NCI-H187 treated with DMSO at 0.1 percent for 48 hours (cell line): ENCODE results near the gene SPDYE3.
"Not testable (repeated sequence)": the region's sequence is repeated elsewhere in the genome, so short reads cannot be mapped to it uniquely, and the experiment has no call there.

Experiments
- DNase-seq: peaks from one replicate; lab custom pipeline; 2025; lab: John Stamatoyannopoulos, UW

The SPDYE3 gene

DNA sequence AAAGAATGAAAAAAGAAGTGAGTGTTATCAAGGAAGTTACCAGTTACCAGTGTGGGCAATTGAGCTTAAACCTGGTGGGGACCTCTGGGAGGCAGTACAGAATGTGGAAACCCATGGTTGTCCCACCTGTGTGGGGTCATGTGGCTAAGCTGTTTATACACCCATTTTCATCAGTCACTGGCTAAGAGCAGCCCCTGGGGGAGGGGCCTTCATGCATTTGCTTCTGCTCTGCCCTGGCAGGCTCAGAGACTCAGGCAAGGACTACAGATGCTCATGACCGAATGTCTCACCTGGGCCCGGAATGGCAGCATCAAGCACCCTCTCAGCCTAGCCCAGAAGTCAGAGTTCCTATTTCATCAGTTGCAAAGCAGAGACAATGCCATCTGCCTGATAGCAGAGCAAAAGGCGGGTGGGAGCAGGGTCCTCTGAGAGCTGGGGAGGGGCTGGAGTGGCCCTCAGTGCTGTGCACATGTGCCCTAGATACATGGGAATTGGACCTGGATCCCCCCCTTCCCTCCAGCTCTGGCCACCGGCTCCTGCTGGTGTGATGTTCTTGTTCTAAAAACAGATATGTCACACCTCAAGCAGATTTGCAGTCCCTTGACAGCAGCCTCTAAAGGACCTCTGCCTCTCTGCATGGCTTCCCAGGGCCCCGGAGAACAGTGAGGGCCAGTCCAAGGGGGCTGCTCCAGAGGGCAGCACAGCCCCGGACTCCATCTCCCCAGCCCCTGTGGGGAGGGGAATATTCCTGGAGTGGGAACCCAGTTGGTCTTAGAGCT is 20.1 kb upstream of the SPDYE3 start:
- not testable (repeated sequence) for DNase-seq

DNA sequence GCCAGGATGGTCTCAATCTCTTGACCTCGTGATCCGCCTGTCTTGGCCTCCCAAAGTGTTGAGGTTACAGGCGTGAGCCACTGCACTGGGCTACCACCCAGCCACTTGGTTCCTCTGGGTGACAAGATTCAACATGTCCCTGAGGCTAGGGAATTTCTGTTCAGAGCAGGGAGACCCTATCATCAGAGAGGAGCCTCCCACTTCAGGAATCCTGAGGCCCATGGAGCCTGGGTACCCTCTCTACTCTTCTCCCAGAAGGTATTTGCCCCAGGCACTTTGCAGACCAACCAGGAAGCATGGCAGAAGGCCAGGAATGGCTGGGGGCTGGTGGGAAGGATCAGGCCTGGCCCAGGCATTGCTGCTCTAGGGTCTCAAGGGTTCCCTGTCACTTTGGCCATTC is 19.2 kb upstream of the SPDYE3 start:
- not testable (repeated sequence) for DNase-seq

DNA sequence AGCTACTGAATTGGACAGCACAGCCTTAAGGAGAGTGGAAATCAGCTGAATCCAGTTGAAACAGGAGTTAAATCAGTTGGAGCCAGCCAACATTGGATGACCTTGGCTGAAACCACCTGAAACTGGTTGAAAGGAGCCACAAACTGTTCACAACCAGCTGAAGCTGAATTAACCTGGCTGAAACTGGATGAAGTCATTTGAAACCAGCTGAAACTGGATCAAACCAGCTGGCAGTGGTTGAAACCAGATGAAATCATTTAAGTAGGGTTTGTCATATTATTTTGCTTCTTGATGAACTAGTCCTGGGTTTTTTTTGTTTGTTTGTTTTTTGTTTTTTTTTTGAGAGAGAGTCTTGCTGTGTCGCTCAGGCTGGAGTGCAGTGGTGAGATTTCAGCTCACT is 15.3 kb upstream of the SPDYE3 start:
- not testable (repeated sequence) for DNase-seq

DNA sequence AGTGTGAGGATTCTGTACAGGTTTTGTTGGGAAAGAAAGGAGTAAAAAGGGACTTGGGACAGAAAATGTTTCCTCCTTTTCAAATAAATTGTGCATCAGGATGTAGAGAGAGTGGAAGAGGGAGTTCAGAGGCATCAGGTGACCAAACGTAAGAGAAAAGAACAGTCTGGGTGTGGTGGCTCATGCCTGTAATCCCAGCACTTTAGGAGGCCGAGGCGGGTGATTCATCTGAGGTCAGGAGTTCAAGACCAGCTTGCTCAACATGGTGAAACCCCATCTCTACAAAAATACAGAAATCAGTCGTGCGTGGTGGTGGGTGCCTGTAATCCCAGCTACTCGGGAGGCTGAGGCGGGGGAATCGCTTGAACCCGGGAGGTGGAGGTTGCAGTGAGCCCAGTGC is 12.2 kb upstream of the SPDYE3 start:
- not testable (repeated sequence) for DNase-seq

DNA sequence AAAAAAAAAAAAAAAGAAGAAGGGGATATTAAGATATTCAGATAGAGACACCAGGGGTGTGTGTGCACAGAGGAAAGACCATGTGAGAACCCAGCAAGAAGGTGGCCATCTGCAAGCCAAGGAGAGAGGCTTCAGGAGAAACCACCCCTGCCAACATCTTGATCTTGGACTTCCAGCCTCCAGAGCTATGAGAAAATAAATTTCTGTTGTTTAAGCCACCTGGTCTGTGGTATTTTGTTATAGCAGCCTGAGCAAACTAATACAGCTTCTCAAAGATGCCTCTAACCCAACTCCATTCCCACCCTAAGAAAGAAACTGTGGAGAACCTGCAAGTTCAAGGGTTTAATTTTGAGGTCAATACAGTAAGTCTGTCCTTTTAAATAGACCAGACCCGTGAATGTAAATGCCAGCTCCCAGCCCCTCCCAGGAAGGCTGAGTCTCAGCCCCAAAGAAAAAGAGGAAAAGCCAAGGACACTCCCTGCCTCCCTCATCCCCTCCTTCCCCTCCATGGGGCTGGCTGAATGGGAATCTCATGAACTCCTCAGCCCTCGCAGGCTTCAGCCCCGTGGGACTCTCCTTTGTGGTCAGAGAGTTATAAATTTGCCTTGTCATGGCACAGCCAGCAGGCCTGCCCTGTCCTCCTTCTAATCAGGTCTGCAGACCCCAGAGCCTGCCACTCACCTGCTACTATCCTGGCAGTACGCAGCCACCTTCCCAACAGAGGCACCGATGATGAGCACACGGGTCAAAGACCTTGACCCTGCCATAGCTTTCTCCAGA is 9.5 kb upstream of the SPDYE3 start:
- DNase-seq, result not testable (repeated sequence)

DNA sequence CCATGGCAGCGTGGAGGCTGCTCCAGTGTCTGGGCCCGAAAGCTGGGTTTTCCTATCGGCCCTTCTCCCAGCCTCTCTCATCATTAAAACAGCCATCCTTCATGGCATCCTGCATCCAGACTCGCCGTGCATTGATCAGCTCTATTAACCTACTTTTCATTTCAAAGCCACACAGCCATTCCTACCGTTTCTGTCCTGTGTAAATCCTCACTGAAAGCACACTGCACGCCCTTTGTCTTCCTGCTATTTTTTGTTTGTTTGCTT is 8.9 kb upstream of the SPDYE3 start:
- DNase-seq, result not testable (repeated sequence)

DNA sequence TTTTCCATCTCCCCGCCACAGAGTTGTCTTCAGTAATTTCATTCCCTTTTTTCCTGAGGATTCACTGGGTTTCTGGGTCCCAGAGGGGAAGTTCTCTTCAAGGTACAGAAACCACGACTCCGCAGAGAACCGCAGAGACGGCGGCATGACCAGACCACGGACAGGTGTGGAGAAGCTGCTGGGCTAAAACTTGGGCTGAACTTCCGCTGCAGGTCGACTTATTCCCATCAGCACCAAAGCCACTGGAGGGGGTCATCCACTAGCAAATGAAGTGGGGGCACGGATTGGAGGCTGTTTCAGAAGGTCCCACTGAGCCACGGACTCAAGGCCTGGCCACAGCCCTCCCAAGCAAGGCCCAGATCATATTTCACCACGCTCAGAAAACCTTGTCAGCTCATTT is 3.0 kb upstream of the SPDYE3 start:
- DNase-seq, result not testable (repeated sequence)

DNA sequence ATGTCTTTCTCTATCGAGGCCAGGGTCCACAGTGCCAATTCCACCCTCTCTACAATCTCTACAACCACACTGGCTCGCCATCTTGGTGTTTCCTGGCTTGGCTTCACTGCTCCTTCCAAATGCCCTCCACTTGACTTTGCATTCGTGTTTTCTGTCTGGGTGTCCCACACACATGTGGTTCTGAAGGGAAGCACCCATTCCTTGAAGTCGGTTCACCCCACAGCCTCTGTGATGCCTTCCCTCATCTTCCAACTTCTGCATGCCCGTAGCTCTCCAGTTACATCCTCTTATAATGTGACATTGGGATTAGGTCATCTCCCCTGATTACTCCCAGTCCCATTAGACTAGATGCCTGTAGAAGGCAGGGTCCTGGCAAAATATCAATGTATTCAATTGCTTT is 10.8 kb downstream of the SPDYE3 start:
- DNase-seq, result not testable (repeated sequence)

DNA sequence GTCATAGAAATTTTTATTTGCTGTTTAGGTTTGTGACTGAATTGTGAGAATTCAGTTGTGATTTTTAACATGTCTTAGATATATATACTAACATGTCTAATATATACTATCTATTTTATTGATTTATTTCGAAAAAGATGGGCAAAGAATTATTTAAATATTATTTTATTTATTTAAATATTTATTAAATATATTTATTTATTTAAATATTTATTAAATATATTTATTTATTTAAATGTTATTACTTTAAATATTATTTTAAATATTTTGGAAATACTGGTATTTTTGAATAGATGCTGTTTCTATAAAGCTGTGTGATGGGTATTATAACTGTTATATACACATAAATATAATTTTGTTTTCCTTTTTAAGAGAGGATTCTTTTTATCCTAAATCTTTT is 14.1 kb downstream of the SPDYE3 start:
- not testable (repeated sequence) for DNase-seq

DNA sequence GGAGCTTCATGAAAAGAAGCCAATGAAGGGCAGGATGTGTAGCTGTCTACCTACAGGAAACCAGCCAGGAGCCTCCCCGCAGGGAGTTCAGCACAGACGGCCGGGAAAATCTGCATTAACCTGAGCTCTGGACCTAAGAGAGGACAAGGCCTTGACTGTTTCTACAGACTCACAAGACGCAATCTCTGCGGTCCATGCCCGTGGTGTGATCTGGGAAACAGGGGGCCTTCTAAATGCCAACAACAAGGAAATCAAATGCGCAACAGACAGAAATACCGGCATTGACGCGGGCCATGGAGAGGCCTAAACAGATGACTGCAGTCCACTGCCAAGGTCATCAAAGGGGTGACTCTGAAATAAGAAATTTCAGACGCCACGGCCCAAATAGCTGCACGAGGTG is 16.7 kb downstream of the SPDYE3 start:
- not testable (repeated sequence) for DNase-seq

DNA sequence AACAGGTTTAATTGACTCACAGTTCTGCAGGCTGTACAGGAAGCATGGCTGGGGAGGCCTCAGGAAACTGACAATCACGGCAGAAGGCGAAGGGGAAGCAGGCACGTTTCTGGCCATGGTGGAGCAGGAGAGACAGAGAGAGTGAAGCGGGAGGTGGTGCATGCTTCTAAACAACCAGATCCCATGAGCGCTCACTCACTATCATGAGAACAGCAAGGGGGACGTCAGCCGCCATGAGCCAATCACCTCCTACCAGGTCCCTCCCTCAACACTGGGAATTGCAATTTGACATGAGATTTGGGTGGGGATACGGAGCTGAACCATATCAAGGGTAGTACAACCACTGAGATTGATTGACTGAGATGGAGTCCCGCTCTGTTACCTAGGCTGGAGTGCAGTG is 18.2 kb downstream of the SPDYE3 start:
- not testable (repeated sequence) for DNase-seq

DNA sequence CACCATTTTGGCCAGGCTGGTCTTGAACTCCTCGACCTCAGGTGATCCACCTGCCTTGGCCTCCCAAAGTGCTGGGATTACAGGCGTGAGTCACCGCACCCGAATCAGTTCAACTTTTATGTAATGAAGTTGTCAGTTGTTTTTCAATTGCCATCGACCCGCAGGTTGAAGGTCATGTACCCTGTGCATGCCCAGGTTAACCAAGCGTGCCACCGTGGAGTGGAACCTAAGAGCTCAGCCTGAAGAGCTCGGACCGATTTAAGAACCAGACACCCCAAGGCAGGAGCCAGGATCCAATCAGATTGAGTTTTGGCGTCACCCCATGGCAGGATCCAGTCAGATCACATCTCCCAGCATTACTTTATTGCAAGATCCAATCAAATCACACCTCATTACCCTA is 19.4 kb downstream of the SPDYE3 start:
- not testable (repeated sequence) for DNase-seq

DNA sequence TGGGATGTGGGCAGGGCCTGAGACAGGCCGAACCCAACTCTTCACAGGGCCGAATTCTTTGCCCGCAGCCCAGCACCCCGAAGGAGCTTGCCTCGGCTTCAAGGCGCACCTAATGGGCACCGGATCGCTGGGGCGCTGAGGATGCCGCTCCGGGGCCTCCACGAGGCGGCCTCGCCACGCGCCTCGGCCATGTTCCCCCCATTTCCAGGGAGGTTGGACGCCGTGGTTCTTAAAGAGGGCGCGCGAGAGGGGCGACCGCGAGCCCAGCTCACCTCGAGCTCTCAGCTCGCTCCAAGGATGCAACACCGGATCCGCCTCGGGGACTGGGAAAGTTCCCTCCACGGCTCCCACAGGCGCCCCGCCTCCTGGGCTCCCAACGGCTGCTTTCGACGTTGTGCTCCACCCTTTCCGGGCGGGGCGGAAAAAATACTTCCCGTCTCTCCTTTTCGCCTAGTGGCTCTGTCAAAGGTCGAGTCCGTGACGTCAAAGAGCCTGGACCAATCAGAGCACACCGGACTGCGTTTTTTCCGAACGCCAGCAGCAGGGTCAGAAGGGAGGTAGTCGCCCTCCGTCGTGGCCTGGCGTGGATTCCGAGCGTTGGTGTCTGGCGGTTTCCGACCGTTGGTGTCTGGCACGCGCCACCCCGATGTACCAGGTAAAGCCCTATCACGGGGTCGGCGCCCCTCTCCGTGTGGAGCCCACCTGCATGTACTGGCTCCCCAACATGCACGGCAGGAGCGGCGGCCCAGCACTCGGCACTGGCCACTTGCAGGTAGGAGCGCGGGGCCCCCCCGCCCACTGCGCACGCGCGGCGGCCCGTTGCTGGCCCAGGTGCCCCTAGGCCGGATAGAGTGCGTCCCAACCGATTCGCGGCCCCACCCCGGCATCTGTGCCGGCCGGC is 28.3 kb downstream of the SPDYE3 start:
- peak; percentile 57 for DNase-seq

DNA sequence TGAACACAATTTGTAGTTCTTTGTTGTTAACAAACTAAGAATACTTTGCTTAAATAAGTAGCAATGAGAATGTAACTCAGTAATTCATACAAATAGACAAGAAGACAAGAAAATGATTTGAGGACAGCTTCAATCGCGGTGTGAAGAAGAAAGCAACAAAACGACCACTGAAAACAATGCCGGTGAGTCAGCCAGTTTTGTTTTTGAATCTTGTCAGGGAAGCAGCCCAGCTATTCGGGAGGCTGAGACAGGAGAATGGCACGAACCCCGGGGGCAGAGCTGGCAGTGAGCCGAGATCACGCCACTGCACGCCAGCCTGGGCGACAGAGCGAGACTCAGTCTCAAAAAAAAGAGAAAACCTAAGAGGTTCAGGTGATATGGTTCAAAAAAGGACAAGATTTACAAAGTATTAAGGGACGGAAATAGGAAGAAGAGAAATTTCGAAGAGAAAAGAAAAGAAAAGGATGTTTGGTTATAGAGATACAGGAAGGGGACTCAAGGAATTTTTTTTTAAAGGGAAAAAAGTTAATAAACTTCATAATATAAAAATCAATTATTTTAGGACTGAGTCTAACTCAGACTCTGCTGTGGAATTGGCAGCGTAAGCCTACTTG is 30.7 kb downstream of the SPDYE3 start:
- DNase-seq, result not testable (repeated sequence)

DNA sequence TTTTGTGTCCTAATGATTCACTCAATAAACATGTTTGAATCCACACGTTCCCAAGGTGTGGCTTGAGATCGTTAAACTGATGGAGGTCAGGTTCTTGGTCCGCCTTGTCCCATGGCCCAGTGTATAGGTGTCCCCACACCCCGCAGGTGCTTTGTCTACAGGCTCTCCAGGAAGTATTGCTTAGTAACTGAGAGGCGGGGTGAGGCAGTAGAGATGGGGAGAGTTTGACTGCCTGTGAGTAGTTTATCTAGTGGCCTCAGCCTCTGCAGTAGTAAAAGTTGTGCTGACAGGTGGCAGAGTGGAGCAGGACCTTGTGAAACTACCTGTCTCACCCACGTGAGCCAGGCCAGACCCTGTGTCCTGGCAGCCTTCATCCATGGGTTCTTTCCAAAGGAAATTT is 33.8 kb downstream of the SPDYE3 start:
- DNase-seq, result not testable (repeated sequence)

DNA sequence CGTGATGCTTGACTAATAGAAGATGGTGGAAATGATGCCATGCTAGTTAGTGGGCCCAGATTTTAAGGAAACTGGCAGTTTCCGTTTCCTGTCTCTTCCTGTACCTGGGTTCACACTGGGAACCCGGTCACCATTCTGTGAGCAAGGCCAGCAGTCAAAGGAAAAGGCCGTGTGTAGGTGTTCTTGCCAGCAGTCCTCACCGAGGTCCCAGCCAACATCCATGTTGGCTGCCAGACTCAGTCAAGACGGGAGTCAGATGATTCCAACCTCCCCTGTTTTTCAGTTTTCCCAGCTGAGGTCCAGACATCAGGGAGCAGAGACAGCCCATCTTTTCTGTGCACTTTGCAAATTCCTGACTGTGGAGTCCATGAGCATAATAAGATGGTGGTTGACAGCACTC is 35.3 kb downstream of the SPDYE3 start:
- DNase-seq, result no peak

DNA sequence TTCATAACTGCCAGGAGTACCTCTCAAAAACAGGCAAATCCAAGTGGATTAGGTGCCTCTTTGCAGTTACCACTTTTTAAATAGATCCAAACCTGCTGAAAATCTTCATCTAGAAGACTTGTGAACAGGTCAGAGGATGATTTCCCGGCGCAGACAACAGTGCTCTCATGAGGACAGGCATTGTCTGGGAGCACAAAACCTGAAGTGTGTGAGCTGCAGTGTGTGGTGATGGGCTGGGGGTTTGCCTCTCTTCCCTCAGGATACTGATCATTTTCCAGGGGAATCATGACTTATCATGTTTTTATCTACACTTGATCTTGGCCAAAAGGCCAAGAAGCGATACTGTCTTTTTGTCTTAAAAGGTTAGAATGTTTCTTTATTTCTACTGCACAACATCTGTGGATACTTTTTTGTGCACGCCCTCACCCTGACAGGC is 36.6 kb downstream of the SPDYE3 start:
- not testable (repeated sequence) for DNase-seq

DNA sequence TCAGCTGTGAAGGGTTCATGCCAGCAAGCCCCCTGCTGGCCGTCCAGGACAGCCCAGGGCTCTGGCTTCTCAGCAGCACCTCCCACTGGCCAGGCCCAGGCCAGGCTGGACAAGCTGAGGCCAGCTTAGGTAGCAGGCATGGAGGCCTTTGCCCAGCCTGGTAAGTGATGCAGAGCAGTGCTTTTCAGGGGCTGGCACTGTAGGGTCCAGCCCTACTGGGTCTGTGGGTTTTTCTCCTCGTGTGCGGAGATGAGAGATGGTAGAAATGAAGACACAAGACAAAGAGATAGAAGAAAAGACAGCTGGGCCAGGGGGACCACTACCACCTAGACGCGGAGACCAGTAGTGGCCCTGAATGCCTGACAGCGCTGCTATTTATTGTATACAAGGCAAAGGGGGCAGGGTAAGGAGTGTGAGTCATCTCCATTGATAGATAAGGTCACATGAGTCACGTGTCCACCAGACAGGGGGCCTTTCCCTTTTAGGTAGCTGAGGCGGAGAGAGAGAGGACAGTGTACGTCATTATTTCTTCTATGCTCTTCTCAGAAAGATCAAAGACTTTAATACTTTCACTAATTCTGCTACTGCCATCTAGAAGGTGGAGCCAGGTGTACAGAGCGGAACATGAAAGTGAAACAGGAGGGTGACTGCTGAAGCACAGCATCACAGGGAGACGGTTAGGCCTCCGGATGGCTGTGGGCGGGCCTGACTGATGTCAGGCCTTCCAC is 37.2 kb downstream of the SPDYE3 start:
- DNase-seq, result not testable (repeated sequence)

DNA sequence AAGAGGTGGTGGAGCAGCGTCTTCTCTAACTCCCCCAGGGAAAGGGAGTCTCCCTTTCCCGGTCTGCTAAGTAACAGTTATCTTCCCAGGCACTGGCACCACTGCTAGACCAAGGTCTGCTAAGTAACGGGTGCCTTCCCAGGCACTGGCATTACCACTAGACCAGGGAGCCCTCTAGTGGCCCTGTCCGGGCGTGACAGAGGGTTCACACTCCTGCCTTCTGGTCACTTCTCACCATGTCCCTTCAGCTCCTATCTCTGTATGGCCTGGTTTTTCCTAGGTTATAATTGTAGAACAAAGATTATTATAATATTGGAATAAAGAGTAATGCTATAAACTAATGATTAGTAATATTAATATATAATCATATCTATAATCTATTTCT is 37.8 kb downstream of the SPDYE3 start:
- DNase-seq, result not testable (repeated sequence)

DNA sequence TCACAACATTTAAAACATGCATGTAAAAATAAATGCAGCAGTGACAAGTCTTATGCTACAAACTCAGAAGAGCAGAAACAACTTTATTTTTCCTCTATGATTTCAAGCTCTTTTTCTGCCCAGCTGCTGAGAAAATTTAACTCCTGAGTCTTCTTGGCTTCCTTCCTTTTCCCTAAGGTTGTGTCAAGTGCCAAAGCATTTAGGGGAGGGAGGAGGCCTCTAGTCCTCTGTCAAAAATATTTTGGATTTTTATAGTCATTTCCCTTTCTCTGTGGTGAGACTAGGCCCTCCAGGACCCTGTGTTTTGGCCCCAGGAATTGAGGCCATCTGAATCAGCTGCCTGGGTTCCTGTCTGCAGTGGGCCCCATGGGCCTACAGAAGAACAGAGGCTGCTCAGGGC is 39.4 kb downstream of the SPDYE3 start:
- no peak for DNase-seq

DNA sequence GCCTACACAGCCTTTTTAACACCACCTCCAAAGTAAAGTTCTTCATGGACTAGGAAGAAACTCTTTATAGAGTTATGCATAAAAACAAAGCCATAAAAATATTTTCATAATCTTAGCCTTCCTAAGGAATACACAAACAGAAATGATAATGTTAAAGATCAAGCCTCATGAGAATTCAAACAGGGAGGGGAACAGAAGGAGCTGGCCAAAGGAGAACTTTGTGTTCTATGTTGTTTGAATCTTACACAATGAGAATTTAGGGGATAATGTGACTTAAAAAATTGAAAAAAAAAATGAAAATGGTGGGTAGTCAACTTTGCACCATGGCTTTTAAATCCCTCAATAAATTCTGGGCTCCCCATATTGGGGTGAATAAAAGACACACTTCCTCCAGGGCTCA is 41.3 kb downstream of the SPDYE3 start:
- DNase-seq, result no peak
